UCSD-AML1 (cell line): Measurements from ENCODE around the gene ZNF432.
A peak's percentile ranks its signal among the peaks of the same experiment; 100 is the strongest.
"Not testable (repeated sequence)": the region's sequence is repeated elsewhere in the genome, so short reads cannot be mapped to it uniquely, and the experiment has no call there.

Experiments used
- DNase-seq: peaks from one replicate; lab custom pipeline; 2025; ENCODE audit not compliant: unreplicated experiment; lab: John Stamatoyannopoulos, UW

ZNF432 gene

DNA sequence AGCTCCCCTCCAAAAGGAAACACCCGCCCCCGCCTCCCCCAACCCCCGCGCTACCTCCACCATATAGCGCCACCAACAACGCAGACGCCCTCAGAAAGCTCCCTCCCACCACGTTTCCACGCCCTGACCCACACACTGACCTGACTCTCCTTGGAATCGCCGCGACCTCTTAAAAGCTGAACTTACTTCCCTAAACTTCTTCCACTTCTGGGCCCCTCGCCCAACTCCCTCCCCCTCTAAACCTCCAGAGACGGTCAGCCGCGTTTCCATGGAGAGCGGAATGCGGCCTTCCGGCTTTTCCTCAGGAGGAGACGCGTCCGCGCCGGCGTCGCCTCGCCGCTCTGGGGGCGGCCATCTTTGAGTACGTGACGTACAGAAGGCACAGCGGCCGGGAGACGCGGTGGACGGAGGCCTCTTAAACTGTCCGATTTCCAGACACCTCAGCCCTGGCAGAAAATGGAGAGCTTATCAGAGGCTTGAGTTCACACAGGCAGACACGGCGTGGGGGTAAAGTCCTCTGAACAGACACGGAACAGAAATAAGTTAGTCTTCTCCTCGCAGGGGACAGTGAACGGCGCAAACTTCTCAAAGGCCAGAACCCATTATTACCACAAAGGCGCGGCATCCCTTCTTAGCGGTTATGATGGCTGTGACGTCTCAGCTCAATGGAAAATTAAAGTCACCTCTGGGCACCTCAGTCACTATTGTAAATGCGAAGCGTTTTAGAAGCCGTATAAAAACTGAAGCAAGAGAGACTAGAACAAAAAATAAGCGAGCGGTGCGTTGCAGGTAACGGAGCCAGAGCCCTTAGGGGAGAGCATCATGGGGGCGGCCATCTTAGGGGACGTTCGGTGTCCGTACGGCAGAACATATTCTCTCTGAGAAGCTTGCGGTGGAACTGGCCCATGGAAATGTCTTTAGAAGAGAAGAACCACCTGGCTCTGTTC lies at the start of gene ZNF432:
Gene ZNF432 (minus strand): TSS at position 284 of the 947 bp plus-strand sequence. CDS start 1,970 bp downstream, outside the sequence.
- DNase-seq, result peak; percentile 95

DNA sequence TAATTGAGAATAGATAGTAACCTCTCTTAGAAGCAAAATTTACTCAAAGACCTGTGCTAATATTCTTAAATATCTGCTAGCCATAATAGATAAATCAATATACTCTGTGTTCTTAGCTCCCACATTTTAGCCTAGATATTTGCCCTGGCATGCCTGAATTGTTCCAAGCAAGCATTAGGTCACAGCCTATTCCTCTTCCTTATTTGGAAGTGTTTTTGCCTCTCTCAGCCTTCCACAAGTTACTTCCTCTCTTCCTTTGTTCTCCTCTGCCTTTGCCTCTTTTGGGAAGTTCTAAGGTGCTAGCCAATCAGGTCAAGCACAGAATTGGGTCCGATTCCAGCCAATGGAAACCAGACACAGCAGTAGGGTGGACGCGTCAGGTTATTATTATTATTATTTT lies 47.8 kb upstream of the ZNF432 start:
- not testable (repeated sequence) for DNase-seq

- no peak for DNase-seq
Observed at GRCh38 chr19:52095172-52096014, 46.8 kb upstream of the ZNF432 start, which contains the start of gene ZNF841. Gene ZNF841 (minus strand): TSS chr19:52095765. CDS start chr19:52084801, 10,964 bp downstream.

DNA sequence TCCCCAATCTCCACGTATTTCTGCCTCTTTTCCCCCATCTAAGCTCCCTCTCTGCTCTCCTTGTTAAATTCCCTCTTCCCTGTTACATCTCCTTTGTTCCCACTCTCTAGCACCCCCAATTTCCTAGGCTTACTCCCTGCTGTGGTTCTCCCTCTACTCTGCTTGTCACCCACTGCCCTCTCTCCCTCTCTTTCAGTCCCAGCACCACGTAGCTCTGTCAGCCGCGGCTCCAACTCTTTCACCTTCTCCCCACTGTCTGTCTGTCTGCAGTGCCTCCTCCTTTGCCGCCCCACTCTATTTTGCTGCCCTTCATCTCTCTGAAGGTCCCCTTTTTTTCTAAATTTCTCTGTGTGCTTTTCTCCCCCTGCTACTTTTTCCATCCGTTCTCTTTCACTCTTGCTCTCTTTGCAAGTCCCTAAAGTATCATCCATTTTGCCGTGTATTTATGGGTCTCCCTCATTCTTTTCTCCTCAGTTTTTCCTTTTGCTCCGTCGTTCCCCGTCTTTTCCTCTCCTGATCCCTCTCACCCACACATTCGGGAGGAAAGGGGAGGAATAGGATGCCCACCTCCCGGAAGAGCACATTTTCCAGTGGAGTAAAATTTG lies 46.0 kb upstream of the ZNF432 start:
- DNase-seq, result no peak

DNA sequence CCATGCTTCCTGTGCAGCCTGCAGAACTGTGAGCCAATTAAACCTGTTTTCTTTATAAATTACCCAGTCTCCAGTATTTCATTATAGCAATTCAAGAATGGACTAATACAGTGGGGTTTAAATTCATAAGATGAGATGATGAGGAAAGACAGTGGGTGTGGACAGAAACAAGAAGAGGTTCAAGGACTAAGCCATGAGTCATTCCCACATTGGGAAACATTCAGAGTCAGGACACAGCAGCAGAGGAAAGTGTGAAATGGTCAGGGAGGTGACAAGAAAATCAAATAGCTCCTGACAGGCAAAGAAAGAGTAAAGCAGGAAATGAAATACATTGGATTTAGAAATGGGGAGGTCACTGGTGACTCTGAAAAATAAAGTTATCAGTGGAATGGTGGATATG lies 37.8 kb upstream of the ZNF432 start:
- no peak for DNase-seq

DNA sequence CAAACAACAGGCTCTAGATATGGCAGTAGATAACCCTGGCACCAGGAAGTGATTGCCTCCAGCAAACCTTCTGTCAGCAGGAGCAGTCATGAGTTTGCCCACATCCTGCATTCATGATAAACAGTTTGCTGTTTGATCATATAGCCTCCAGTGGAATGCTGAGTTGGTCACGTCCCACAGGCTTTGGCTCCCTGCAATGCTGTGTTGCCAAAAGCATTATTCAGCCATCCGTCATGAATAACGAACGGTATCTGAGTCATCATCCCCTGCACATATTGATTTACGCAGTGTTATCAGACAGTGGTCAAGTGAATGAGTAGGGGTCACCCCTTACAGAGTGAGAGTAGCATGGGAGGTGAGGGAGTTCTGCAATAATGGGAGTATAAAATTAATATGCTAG lies 21.9 kb upstream of the ZNF432 start:
- DNase-seq, result no peak

DNA sequence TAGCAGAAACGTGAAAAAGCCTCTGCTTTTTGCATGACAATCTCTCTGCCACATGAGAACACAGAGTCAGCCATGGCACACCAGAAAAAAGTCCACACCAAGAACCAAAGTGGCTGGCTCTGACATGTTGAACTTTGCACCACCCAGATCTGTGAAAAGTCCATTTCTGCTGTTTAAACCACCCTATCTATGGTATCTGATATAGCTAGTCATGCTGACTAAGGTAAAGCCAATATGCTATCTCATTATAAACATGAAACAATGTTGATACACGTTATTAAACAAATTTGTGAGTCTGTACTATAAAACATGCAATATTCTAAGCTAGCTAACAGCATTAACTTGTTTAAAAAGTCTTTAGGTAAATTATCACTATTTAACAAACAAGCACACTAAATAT lies 21.0 kb upstream of the ZNF432 start:
- DNase-seq, result no peak

DNA sequence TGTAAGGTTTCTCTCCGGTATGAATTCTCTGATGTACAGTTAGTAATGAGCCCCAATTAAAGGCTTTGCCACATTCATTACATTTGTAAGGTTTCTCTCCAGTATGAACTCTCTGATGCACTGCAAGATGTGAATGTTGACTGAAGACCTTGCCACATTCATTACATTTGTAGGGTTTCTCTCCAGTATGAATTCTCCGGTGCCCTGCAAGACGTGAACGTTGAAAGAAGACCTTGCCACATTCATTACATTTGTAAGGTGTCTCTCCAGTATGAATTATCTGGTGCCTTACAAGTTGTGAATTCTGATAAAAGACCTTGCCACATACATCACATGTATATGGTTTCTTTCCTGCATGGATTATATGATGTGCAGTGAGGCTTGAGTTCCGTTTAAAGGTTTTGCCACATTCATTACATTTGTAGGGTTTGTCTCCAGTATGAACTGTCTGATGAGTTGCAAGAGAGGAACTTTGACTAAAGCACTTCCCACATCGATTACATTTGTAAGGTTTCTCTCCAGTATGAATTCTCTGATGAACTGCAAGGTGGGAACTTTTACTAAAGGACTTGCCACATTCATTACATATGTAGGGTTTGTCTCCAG lies 17.7 kb upstream of the ZNF432 start:
- DNase-seq, result no peak

DNA sequence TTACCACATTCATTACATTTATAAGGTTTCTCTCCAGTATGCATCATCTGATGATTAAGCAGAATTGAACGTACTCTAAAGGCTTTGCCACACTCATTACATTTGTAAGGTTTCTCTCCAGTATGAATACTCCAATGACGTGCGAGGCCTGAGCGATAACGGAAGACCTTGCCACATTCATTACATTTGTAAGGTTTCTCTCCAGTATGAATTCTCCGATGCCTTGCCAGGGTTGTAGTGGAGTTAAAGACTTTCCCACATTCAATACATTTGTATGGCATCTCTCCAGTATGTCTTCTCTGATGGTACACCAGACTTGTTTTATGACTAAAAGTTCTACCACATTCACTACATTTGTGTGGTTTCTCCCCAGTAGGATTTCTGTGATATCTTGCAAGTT lies 16.8 kb upstream of the ZNF432 start:
- DNase-seq, result no peak

GRCh38 chr19:52056480-52056879 lies 7.8 kb upstream of the ZNF432 start:
- not testable (repeated sequence) for DNase-seq

- DNase-seq, result not testable (repeated sequence)
Observed at GRCh38 chr19:52051736-52052135, 3.1 kb upstream of the ZNF432 start.

DNA sequence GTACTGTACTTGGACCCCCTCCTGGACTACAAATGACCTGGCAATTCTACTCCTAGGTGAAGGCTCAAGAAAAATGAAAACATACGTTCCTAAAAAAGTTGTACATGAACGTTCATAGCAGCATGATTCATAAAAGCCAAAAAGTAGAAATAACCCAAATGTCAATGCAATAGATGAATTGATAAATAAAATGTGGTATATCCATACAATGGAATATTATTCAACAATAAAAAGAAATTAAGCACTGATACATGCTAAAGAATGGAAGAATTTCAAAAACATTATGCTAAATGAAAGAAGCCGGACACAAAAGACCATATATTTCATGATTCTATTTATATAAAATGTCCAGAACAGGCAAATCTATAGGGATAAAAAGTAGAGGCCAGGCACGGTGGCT lies 9.5 kb downstream of the ZNF432 start:
- DNase-seq, result no peak

DNA sequence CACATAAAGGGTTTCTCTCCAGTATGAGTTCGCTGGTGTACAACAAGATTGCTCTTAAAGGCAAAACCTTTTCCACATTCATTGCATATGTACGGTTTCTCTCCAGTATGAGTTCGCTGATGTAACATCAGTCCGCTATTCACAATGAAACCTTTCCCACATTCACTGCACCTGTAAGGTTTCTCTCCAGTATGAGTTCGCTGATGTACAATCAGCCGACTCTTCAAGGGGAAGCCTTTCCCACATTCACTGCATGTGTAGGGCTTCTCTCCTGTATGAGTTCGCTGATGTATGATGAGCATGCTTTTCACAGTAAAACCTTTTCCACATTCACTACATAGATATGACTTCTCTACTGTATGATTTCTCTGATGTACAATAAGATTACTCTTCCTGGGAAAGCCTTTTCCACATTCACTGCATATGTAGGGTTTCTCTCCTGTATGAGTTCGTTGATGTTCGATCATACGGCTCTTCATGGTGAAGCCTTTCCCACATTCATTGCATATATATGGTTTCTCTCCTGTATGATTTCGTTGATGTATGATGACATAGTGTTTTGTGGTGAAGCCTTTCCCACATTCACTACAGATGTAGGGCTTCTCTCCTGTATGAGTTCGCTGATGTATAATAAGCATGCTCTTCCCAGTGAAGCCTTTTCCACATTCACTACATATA lies 14.4 kb downstream of the ZNF432 start:
- no peak for DNase-seq

DNA sequence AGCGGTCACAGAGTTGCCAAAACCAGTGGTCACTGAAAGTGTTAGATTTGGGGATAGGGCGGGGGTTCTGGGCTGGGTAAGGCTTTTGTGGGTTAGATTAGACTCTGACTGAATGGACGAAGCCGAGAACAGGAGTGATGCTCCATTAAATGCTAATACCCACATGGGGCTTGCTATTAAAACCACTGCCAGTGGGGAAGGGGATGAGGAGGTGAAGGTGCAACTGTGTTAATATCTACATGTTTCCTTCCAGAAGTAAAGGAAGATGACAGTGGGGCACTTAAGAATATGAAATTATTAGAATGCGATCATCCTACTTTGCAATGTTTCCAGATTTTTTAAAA lies 19.9 kb downstream of the ZNF432 start:
- DNase-seq, result no peak

DNA sequence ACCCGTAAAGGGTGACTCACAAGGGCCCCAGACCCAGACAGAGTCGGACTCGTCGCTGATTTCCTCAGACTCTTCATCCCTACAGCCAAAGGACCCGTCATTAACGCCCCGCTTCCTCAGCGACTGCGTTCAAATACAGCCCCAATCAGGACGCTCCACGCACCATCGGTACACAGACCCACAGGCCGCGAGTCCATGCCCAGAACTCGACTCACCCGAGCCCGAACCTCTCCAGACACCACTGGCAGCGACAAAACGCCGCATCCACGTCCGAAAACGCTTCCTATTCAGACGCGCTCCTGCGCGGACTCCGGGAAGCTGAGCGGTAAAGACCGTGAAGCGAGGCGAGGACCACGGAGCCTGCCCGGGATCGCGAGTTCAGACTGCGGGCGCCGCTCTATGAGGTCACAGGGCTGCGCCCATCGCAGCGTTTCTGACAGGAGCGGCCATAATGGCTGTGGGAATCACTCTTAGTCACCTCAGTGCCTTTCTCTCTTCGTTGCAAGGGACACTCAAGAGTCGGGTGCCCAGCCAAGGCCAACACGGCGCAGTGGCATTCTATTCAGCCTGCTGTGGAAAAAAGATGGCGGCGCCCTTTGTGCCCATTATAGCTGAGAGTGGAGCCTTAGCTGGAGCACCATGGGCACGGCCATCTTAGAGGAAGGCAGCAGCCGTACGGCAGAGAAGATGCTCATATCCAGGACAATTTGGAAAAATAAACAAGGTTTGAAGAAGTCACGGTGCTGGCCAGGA lies 20.4 kb downstream of the ZNF432 start, which contains the start of gene ZNF614:
Gene ZNF614 (minus strand): TSS at position 353 of the 753 bp plus-strand sequence. CDS start 2,634 bp downstream, outside the sequence.
- DNase-seq, result peak; percentile 88

DNA sequence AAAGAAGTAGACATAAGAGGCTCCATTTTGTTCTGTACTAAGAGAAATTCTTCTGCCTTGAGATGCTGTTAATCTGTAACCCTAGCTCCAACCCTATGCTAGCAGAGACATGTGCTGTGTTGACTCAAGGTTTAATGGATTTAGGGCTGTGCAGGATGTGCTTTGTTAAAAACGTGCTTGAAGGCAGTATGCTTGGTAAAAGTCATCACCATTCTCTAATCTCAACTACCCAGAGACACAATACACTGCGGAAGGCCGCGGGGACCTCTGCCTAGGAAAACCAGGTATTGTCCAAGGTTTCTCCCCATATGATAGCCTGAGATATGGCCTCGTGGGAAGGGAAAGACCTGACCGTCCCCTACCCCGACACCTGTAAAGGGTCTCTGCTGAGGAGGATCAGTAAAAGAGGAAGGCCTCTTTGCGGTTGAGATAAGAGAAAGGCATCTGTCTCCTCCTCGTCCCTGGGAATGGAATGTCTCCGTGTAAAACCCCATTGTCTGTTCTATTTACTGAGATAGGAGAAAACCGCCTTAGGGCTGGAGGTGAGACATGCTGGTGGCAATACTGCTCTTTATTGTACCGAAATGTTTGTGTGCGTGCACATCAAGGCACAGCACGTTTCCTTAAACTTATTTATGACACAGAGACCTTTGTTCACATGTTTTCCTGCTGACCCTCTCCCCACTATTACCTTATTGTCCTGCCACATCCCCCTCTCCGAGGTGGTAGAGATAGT lies 22.2 kb downstream of the ZNF432 start:
- not testable (repeated sequence) for DNase-seq

GRCh38 chr19:52024478-52024877 lies 24.2 kb downstream of the ZNF432 start:
- not testable (repeated sequence) for DNase-seq

DNA sequence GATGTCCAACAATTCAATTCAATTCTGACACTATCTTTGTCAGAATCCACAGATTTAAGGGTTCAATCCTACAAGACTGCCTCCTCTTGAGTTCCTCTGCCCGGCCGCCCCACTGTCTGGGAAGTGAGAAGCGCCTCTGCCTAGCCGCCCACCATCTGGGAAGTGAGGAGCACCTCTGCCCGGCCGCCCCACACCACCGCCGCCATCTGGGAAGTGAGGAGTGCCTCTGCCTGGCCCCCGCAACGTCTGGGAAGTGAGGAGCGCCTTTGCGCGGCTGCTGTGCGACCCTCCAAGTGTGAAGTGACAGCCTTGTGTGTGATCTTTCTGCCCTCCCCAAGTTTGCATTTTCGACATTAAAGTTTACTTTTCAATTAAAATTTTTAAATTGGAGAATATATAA lies 26.4 kb downstream of the ZNF432 start:
- DNase-seq, result no peak

GRCh38 chr19:52020506-52020905 lies 28.1 kb downstream of the ZNF432 start:
- DNase-seq, result no peak
